ENCODE results near the gene ANKRD11. TPM values are rescaled to one million over a fixed set of nuclear protein-coding genes. Genes with fewer than 3 reads are reported as not detected.
A peak's percentile ranks its signal among the peaks of the same experiment; 100 is the strongest.

The ANKRD11 gene
- total RNA-seq, 2 experiments from 2014 or later, result 174 to 177 TPM

DNA sequence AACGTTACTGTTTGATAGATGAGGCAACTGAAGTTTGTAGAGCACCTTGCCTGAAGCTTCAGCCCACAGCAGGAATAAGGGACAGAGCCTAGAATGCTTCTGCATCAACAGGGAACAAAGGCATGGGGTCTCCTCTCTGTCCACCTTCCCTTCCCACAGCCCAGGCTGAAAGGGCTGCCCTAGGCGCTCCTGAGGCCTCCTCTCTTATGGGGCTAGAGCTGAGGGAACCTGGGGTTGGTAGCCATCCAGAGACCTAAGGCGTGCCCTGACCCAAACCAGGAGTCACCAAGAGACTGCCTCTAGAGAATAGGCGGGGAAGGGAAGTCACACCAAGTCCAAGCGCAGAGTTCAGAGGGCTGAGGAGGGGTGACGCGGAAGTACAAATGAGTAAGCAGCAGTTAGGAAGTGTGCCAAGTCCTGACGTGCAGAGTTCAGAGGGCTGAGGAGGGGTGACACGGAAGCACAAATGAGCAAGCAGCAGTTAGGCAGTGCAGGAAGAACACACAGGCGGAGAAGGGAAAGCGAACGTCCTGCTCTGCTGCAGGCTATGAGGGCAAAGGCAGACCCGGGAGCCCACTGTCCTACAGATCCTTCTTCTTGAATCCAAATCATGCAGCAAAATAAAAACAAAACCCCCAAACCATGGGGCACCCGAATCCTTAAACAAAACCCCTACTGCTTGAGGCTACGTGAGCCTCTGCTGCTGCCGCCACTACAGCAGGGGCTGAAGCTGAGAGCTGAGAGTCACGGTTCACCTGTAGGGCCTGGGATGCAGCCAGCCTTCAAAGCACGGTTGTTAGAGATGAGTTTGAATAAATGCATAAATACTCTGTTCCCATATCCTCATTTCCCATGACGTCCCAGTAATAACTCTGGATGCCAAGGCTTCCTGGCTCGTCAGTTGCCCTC lies 15.1 kb upstream of the ANKRD11 start:
- H3K4me3 Mint-ChIP-seq, result peak overlapping the region; percentile 70
- peaks cover 30% of the 10 kb centered on the region for H3K4me1 Mint-ChIP-seq (ENCODE audit: low read depth)
- H3K27ac Mint-ChIP-seq, result peak overlapping the region; percentile 86
- intact Hi-C loops (cut with micrococcal nuclease), result loop anchor here (1.0 to 10.0 kb wide), 4 partner anchors 15 to 411 kb away; partner anchors contain the start of genes ACSF3 and ANKRD11
- DNase-seq, result peak; percentile 99
- H3K36me3 Mint-ChIP-seq (ENCODE audit: low read depth), result no peaks in the 10 kb centered on the region
- H3K27me3 Mint-ChIP-seq (ENCODE audit: low read depth), result no peaks in the 10 kb centered on the region
- CTCF ChIA-PET, result interaction anchor here (0.7 kb wide), 2 partner anchors 35 to 217 kb away, joined by 3 read pairs; no protein-coding TSS in a partner anchor
- H3K9me3 Mint-ChIP-seq, result no peaks in the 10 kb centered on the region

DNA sequence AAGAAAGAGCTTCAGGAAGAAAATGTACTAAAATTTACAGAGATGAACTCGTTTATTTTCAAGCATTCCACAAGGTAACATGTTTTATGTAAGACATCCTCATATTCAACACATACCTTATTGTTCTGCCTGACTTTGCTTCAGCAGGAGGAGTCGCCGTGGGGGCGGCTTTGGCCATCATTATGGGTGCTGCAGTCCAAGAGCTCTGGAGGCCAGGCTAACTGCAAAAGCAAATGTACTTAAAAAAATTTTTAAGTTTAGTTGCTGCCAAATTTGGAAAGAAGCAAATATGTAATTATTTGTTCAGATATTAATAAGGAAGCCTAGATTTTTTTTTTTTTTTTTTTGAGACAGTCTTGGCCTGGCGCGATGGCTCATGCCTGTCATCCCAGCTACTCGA lies 13.7 kb upstream of the ANKRD11 start:
- Mint-ChIP-seq H3K9me3 (no peaks in the 10 kb centered on the region), H3K27ac (peak overlapping the region; percentile 50), H3K4me1 (ENCODE audit: low read depth) (peaks cover 24% of the 10 kb centered on the region), H3K36me3 (ENCODE audit: low read depth) (no peaks in the 10 kb centered on the region), H3K4me3 (no peak overlapping the region), H3K27me3 (ENCODE audit: low read depth) (no peaks in the 10 kb centered on the region)
- intact Hi-C loops (cut with micrococcal nuclease), result loop anchor here (2.0 to 10.0 kb wide), 3 partner anchors 59 to 409 kb away; partner anchors contain the start of gene ACSF3
- no peak for DNase-seq
- CTCF ChIA-PET, result no interaction called here

DNA sequence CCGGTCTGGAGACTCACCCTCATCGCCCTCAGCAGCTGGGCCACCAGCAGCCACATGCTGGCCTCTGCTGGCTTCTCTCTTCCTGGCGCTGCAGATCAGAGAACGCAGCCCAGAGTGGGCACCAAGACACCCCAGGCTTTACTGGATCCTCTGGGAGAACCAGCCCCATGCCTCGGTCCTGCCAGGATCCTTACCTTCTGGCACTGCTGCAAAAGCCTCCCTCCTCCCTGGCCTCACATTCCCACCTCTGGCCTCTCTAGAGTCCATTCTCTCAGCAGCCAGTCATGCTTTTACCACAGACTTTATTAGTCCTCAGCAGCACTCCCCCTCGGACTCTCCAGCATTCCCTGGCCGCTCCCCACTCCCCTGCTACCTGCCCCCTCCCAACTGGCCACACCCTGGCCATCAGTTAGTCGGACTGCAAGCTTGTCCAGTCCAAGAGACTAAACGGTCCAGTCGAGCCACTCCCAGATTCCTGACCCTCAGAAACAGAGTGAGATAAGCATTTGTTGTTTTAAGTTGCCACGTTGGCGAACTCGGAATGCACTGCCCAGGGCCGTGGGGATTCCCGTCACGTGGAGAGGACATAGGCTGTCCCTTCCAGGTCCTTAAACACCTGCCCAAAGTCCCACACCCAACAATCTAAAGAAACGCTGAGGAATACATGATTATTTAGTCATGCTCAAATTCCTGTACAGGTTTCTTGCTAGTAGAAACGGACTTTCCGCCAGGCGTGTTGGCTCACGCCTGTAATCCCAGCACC lies 11.9 kb upstream of the ANKRD11 start:
- Mint-ChIP-seq H3K4me3 (no peak overlapping the region), H3K27me3 (ENCODE audit: low read depth) (no peaks in the 10 kb centered on the region), H3K36me3 (ENCODE audit: low read depth) (no peaks in the 10 kb centered on the region), H3K27ac (no peak overlapping the region), H3K9me3 (no peaks in the 10 kb centered on the region), H3K4me1 (ENCODE audit: low read depth) (peaks cover 22% of the 10 kb centered on the region)
- intact Hi-C loops (cut with micrococcal nuclease), result loop anchor here (10.0 kb wide), 1 partner anchor 407 kb away; the partner anchor contains the start of gene ACSF3
- CTCF ChIA-PET, result interaction anchor here (0.6 kb wide), 1 partner anchor 7 kb away, joined by 3 read pairs; no protein-coding TSS in a partner anchor
- DNase-seq, result no peak

DNA sequence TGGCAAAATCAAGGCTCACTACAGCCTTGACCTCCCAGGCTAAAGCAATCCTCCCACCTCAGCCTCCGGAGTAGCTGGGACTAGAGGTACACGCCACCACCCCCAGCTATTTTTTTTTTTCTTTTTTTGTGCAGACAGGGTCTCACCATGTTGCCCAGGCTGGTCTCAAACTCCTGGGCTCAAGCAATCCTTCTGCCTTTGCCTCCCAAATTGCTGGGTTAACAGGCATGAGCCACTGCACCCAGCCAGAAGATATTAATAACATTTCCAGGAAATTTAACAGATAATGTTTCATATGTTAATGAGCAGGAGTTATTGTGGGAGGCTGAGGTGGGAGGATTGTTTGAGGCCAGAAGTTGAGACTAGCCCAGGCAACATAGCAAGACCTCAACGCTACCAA lies 9.4 kb upstream of the ANKRD11 start:
- intact Hi-C loops (cut with micrococcal nuclease), result loop anchor here (10.0 kb wide), 1 partner anchor 405 kb away; the partner anchor contains the start of gene ACSF3
- Mint-ChIP-seq H3K36me3 (ENCODE audit: low read depth) (no peaks in the 10 kb centered on the region), H3K27ac (no peak overlapping the region), H3K9me3 (no peaks in the 10 kb centered on the region), H3K4me1 (ENCODE audit: low read depth) (no peaks in the 10 kb centered on the region), H3K4me3 (no peak overlapping the region), H3K27me3 (ENCODE audit: low read depth) (no peaks in the 10 kb centered on the region)
- CTCF ChIA-PET, result interaction anchor here (0.6 kb wide), 1 partner anchor 218 kb away, joined by 5 read pairs; no protein-coding TSS in a partner anchor
- no peak for DNase-seq

DNA sequence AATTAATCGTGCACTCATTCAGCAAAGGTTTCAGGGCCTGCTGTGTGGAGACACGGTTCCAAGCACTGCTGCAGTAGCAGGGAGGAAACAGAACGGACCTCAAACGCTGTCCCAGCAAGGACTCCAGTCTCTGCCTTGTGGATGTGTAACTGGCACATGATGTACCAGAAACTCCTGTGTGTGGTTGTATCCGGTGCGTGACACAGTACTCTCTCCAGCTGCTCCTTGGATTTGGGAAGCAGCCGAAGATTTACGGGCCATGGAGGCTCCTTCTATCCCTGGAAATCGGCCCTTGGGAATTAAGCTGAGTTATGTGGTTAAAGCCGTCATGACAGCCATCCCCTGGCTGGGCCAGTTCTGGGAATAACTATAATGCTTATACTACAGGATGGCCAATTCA lies 8.5 kb upstream of the ANKRD11 start:
- Mint-ChIP-seq H3K4me1 (ENCODE audit: low read depth) (no peaks in the 10 kb centered on the region), H3K4me3 (no peak overlapping the region), H3K27me3 (ENCODE audit: low read depth) (no peaks in the 10 kb centered on the region), H3K27ac (no peak overlapping the region), H3K9me3 (no peaks in the 10 kb centered on the region), H3K36me3 (ENCODE audit: low read depth) (no peaks in the 10 kb centered on the region)
- intact Hi-C loops (cut with micrococcal nuclease), result no loop called here
- DNase-seq, result no peak
- CTCF ChIA-PET, result no interaction called here

DNA sequence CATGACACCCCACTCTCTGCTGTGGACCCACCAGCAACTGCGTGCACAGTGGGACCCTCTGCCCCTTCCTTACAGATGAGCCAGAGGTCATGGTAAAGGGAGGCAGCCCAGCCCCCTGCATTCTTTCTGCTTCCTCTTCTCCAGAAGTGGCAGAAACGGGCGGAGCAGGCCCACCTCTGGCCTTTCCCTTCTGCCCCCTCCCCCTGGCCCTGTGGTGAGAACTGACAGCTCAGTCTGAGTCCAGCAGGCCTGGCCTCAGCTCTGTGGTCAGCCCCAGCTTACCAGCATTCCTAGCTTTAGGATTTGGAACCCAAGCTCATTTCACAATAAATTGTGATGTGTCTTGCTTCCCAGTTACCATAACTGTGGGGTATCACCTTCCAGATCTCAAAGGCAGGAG lies 4.8 kb upstream of the ANKRD11 start:
- Mint-ChIP-seq H3K27ac (no peak overlapping the region), H3K9me3 (no peaks in the 10 kb centered on the region), H3K4me3 (no peak overlapping the region), H3K4me1 (ENCODE audit: low read depth) (peaks cover 20% of the 10 kb centered on the region), H3K36me3 (ENCODE audit: low read depth) (no peaks in the 10 kb centered on the region), H3K27me3 (ENCODE audit: low read depth) (no peaks in the 10 kb centered on the region)
- CTCF ChIA-PET, result interaction anchor here (0.6 to 1.2 kb wide), 4 partner anchors 22 to 649 kb away, joined by 3 to 4 read pairs (median 4); no protein-coding TSS in a partner anchor
- intact Hi-C loops (cut with micrococcal nuclease), result no loop called here
- DNase-seq, result no peak

DNA sequence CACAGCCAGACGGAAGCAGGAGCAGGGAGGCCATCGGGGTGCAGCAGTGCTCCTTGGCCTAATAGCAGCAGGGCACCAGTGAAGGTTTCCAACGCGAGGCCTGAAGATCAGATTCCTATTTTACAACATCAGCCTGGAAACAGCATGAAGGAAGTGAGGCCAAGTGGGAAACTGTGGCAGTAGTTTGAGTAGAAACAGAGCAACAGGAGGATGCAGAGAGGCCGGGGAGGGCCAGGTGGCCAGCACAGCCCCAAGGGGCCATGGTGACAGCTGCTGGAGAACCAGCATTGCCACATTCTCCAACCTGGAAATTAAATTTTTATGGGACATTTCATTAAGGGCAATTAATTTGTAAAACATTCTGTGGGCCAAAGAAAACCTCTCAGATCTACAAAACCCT lies 3.4 kb upstream of the ANKRD11 start:
- no peak for DNase-seq
- Mint-ChIP-seq H3K36me3 (ENCODE audit: low read depth) (peaks cover 4% of the 10 kb centered on the region), H3K9me3 (no peaks in the 10 kb centered on the region), H3K4me3 (no peak overlapping the region), H3K27me3 (ENCODE audit: low read depth) (no peaks in the 10 kb centered on the region), H3K4me1 (ENCODE audit: low read depth) (peaks cover 24% of the 10 kb centered on the region), H3K27ac (no peak overlapping the region)
- intact Hi-C loops (cut with micrococcal nuclease), result no loop called here
- CTCF ChIA-PET, result no interaction called here

DNA sequence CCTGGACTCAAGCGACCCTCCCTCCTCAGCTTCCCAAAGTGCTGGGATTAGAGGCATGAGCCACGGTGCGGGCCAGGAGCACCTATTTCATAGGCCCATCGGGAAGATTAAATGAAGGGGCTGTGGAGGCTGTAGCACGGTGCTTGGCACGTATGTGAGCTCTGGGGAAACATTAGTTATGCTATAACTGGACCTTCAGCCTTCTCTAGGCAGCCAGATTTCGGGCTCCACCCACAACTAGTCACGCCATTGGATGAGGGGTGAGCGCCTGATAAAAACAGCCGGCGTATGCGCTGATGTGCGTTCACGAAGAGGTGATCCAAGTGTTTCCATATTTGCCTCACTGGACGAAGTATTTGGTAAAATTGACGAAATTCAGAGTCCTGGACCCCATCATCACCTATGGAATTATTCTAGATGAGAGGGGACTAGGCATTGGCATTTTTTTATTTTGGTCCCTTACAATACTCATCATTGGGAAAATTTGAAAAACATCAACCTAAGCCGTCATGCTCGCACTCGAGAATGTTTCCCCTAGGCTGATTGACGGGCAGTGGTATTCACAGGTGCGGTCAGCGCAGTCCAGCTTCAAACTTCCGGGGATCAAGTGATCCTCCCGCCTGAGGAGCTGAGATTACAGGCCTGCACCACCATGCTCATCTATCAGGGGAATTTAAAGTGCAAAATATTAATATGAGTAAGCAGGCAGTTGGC lies 1.8 kb upstream of the ANKRD11 start:
- H3K27ac Mint-ChIP-seq, result no peak overlapping the region
- CTCF ChIA-PET, result no interaction called here
- H3K4me3 Mint-ChIP-seq, result peak overlapping the region; percentile 85
- no peaks in the 10 kb centered on the region for H3K27me3 Mint-ChIP-seq (ENCODE audit: low read depth)
- H3K4me1 Mint-ChIP-seq (ENCODE audit: low read depth), result peaks cover 35% of the 10 kb centered on the region
- intact Hi-C loops (cut with micrococcal nuclease), result loop anchor here (2.0 kb wide), 1 partner anchor 251 kb away; no protein-coding TSS in a partner anchor
- no peak for DNase-seq
- no peaks in the 10 kb centered on the region for H3K9me3 Mint-ChIP-seq
- H3K36me3 Mint-ChIP-seq (ENCODE audit: low read depth), result peaks cover 13% of the 10 kb centered on the region

DNA sequence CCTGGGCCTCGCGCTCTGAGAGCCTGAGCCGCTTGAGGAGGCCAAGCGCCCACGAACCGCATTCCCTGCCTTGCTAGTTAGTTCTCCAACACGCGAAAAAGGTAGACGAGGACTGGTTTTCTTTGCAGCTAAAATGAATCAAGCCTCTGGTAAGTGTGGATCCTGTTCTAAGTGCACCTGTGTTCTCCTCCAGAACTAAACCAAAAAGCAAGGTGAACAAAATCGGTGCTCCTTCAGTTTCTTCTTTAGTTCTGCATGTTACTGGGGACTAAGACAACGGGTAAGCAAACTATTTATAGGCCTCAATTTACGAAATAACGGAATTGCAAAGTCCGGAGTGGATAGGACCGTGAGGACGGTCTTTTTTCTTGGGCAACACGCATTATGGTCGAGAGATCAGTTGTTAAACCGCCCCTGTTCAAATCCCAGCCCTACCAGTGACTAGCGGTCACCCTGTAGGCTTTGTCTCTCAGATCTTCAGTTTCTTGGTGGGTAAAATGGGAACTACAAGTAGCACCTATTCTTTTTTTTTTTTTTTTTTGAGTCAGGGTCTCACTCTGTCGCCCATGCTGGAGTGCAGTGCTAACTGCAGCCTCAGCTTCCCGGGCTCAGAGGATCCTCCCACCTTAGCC lies 993 bp upstream of the ANKRD11 start:
- peaks cover 43% of the 10 kb centered on the region for H3K4me1 Mint-ChIP-seq (ENCODE audit: low read depth)
- DNase-seq, result no peak
- CTCF ChIA-PET, result interaction anchor here (0.6 kb wide), 1 partner anchor 222 kb away, joined by 3 read pairs; no protein-coding TSS in a partner anchor

DNA sequence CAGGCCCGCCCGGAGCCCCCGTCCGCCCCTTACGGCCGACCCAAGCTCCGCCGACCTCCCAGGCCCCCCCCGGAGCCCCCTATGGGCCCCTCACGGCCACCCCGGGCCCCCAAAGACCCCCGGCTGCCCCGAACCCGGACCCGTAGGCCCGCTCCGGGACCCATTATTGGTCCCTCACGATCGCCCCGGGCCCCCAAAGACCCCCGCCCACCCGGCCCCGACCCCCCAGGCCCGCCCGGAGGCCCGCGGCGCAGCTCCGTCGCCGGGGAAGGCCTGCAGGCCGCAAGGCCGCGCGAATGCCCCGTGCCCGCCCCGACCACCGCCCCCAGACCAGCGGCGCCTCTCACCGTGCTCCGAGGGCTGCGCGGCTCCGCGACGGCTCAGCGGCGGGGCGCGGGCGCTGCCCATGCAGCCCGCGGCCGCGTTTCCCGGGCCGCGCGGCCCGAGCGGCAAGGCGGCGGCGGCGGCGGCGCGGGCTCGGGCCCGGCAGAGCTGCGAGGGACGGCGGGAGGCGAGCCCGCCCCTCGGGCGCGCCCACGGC lies 393 bp downstream of the ANKRD11 start:
- H3K27ac Mint-ChIP-seq, result no peak overlapping the region
- no peak for DNase-seq
- CTCF ChIA-PET, result no interaction called here
- intact Hi-C loops (cut with micrococcal nuclease), result loop anchor here (1.0 to 2.0 kb wide), 6 partner anchors 15 to 249 kb away; partner anchors contain the start of gene RPL13
- H3K36me3 Mint-ChIP-seq (ENCODE audit: low read depth), result peaks cover 21% of the 10 kb centered on the region
- no peaks in the 10 kb centered on the region for H3K9me3 Mint-ChIP-seq
- H3K27me3 Mint-ChIP-seq (ENCODE audit: low read depth), result no peaks in the 10 kb centered on the region
- H3K4me1 Mint-ChIP-seq (ENCODE audit: low read depth), result peaks cover 57% of the 10 kb centered on the region
- peak overlapping the region; percentile 32 for H3K4me3 Mint-ChIP-seq

More for the DNA sequence above, 993 bp upstream of the ANKRD11 start:
- Mint-ChIP-seq H3K36me3 (ENCODE audit: low read depth) (peaks cover 16% of the 10 kb centered on the region), H3K27ac (peak overlapping the region; percentile 80), H3K4me3 (peak overlapping the region; percentile 85), H3K9me3 (no peaks in the 10 kb centered on the region), H3K27me3 (ENCODE audit: low read depth) (no peaks in the 10 kb centered on the region)
- intact Hi-C loops (cut with micrococcal nuclease), result loop anchor here (2.0 kb wide), 1 partner anchor 251 kb away; no protein-coding TSS in a partner anchor
